AG09319 (cell line): ENCODE results near the gene TMEM218.
"Not testable (repeated sequence)": the region's sequence is repeated elsewhere in the genome, so short reads cannot be mapped to it uniquely, and the experiment has no call there.

ENCODE experiments used
- DNase-seq: peaks from one replicate; pipeline ENCODE4 v3.0.0-alpha.2; 2010; ENCODE audit warnings: low read depth; ENCODE audit errors: extremely low read depth
- TF ChIP-seq, protein P1 (sequence below): IDR thresholded peaks from 2 replicates; pipeline ENCODE4 v1.5.1; 2011; ENCODE audit warnings: low read depth, mild to moderate bottlenecking, inconsistent platforms, low read length, moderate library complexity

Gene TMEM218

GRCh38 chr11:125062218-125062930 is 49.1 kb downstream of the TMEM218 start:
- DNase-seq = no peak
- TF ChIP-seq, protein P1, sequence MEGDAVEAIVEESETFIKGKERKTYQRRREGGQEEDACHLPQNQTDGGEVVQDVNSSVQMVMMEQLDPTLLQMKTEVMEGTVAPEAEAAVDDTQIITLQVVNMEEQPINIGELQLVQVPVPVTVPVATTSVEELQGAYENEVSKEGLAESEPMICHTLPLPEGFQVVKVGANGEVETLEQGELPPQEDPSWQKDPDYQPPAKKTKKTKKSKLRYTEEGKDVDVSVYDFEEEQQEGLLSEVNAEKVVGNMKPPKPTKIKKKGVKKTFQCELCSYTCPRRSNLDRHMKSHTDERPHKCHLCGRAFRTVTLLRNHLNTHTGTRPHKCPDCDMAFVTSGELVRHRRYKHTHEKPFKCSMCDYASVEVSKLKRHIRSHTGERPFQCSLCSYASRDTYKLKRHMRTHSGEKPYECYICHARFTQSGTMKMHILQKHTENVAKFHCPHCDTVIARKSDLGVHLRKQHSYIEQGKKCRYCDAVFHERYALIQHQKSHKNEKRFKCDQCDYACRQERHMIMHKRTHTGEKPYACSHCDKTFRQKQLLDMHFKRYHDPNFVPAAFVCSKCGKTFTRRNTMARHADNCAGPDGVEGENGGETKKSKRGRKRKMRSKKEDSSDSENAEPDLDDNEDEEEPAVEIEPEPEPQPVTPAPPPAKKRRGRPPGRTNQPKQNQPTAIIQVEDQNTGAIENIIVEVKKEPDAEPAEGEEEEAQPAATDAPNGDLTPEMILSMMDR = no peak

DNA sequence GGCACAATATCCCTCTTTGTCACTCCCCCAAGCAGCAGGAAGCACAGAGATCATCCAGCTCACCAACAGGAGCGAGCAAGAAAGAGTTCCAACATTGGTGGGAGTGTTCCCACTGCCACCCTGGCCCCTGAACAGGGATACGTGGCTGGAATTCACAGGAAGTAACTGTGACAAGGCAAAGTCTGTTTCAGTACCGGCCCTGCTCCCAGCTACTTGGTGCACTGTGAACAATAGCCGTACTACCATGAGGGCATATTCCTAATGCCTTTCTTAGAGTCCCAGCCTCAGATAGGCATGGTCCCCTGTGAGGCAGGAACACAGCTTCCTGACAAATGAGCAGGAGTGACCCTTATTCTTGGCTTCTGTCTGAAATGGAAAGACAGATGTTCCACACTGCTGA is 50.1 kb downstream of the TMEM218 start:
- DNase-seq = no peak
- TF ChIP-seq, protein P1 = no peak

DNA sequence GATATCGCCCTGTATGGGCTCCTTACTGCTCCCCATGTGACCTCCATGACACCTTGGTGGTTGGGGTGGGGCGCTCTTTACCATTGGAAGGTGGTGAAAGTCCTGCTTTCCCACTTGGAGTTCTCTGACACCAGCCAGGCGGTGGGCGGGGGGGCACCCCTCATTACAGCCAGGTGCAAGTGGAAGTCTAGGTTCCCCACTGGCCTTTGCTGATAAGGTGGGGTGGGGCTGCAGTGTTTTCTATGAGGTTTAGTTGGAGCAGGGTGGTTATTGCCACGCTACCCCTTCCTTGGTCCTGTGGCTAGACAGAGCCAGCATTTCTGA is 53.8 kb downstream of the TMEM218 start:
- TF ChIP-seq, protein P1 = no peak
- DNase-seq = no peak

GRCh38 chr11:125056931-125057692 is 54.3 kb downstream of the TMEM218 start:
- no peak for DNase-seq
- TF ChIP-seq, protein P1 = no peak

DNA sequence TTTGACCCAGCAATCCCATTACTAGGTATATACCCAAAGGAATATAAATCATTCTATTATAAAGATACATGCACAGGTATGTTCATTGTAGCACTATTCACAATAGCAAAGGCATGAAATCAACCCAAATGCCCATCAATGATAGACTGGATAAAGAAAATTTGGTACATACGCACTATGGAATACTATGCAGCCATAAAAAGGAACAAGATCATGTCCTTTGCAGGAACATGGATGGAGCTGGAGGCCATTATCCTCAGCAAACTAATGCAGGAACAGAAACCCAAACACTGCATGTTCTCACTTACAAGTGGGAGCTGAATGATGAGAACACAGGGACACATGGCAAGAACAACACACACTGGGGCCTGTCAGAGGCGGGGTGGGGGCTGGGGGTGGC is 55.3 kb downstream of the TMEM218 start:
- not testable (repeated sequence) for DNase-seq

GRCh38 chr11:125055107-125055715 is 56.2 kb downstream of the TMEM218 start:
- TF ChIP-seq, protein P1 = no peak
- no peak for DNase-seq

- no peak for DNase-seq
- TF ChIP-seq, protein P1 = no peak
Measured at GRCh38 chr11:125053167-125053566, 58.3 kb downstream of the TMEM218 start.
